Measurements from ENCODE around the gene AFF1. TPM values are rescaled to one million over a fixed set of nuclear protein-coding genes. Genes with fewer than 3 reads are reported as not detected.

AFF1 gene
- total RNA-seq: 100 to 1,000 TPM in 2 of 4 donors, 10 to 100 TPM in 2; 90.1 to 132 (median 101) TPM

GRCh38 chr4:86934771-86935565 is at the start of gene AFF1:
Gene AFF1 (plus strand): TSS chr4:86935011. CDS start chr4:86948534, 13,523 bp downstream.
- no peak for TF ChIP-seq CTCF (IDR thresholded peaks at IDR 0.05; ENCODE audit: low read depth)

- no peak for TF ChIP-seq CTCF (IDR thresholded peaks at IDR 0.05; ENCODE audit: low read depth)
These were observed 44.0 kb upstream of the AFF1 start for GRCh38 chr4:86890790-86891189.

GRCh38 chr4:86891762-86892635 is 42.8 kb upstream of the AFF1 start, which contains the start of gene C4orf36:
Gene C4orf36 (minus strand): TSS chr4:86892422. CDS start chr4:86891520, 902 bp downstream.
- no peak for TF ChIP-seq CTCF (IDR thresholded peaks at IDR 0.05; ENCODE audit: low read depth)

- TF ChIP-seq CTCF (IDR thresholded peaks at IDR 0.05; ENCODE audit: low read depth): no peak
These were observed 42.2 kb upstream of the AFF1 start for GRCh38 chr4:86892636-86892960.

GRCh38 chr4:86893136-86893535 is 41.7 kb upstream of the AFF1 start:
- no peak for TF ChIP-seq CTCF (IDR thresholded peaks at IDR 0.05; ENCODE audit: low read depth)

- TF ChIP-seq CTCF (IDR thresholded peaks at IDR 0.05; ENCODE audit: low read depth): no peak
These were observed 40.4 kb upstream of the AFF1 start for GRCh38 chr4:86894455-86894854.
